ENCODE measurements around the gene RMND1.

DNA sequence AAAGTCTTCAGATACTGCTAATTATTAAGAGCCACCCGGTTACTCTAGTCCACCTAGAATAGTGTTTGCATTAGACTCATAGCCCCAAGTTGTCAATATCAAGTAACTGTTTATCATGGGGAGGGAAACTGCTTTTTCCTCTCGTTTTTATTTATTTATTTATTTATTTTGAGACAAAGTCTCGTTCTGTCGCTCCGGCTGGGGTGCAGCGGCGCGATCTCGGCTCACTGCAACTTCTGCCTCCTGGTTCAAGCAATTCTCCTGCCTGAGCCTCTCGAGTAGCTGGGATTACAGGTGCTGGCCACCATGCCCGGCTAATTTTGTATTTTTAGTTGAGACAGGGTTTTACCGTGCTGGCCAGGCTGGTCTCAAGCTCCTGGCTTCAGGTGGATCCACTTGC, 25.8 kb upstream of the RMND1 start:
- TF ChIP-seq EP300 (IDR thresholded peaks at IDR 0.05) = no peak
- TF ChIP-seq, protein P1, sequence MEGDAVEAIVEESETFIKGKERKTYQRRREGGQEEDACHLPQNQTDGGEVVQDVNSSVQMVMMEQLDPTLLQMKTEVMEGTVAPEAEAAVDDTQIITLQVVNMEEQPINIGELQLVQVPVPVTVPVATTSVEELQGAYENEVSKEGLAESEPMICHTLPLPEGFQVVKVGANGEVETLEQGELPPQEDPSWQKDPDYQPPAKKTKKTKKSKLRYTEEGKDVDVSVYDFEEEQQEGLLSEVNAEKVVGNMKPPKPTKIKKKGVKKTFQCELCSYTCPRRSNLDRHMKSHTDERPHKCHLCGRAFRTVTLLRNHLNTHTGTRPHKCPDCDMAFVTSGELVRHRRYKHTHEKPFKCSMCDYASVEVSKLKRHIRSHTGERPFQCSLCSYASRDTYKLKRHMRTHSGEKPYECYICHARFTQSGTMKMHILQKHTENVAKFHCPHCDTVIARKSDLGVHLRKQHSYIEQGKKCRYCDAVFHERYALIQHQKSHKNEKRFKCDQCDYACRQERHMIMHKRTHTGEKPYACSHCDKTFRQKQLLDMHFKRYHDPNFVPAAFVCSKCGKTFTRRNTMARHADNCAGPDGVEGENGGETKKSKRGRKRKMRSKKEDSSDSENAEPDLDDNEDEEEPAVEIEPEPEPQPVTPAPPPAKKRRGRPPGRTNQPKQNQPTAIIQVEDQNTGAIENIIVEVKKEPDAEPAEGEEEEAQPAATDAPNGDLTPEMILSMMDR (IDR thresholded peaks at IDR 0.05) = no peak
